ENCODE measurements around the gene TSR1. TPM values are rescaled to one million over a fixed set of nuclear protein-coding genes. Genes with fewer than 3 reads are reported as not detected.

TSR1 gene
- total and polyA plus RNA-seq, 7 donors: 6.7 to 56.3 (median 21.9) TPM

DNA sequence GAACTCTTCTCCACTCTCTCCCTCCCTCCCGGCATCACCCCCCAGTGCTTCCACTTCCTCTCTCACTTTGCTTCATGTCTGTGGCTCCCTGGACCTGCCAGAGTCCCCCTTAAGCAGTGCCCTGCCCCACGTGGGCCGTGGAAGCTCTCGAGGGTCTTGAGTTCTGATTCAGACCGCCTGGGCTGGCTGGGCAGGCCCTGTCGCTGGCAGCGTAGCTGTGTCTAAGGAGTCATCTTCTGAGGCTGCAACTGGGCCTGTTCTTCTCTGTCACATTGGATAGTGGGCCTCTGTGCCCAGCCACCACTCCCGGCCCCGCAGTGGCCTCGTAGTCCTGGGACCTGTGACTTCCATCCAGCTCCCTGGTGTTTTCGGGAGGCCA lies 33.9 kb upstream of the TSR1 start:
- intact Hi-C loops (cut with DNase I): no loop called here
- Histone ChIP-seq H3K36me3 (peaks cover 3 to 47% (median 15%) of the 10 kb centered on the region in 4 donors), H3K4me3 (no peak overlapping the region), H3K4me1 (peaks cover 0 to 34% (median 20%) of the 10 kb centered on the region in 4 donors), H3K27me3 (no peaks in the 10 kb centered on the region), H3K27ac (peak overlapping the region in 2 of 4 donors; percentile 29 to 47), H3K9me3 (no peaks in the 10 kb centered on the region)
- no peak for DNase-seq
- no peak for TF ChIP-seq CTCF (IDR thresholded peaks at IDR 0.05)
- no peak for TF ChIP-seq EP300 (IDR thresholded peaks at IDR 0.05)
- no peak for TF ChIP-seq POLR2AphosphoS5 (IDR thresholded peaks at IDR 0.05)
- TF ChIP-seq POLR2A (IDR thresholded peaks at IDR 0.05): no peak
- 89 to 93% methylated on average over 11 of the region's 11 CpGs for WGBS, 2 donors

DNA sequence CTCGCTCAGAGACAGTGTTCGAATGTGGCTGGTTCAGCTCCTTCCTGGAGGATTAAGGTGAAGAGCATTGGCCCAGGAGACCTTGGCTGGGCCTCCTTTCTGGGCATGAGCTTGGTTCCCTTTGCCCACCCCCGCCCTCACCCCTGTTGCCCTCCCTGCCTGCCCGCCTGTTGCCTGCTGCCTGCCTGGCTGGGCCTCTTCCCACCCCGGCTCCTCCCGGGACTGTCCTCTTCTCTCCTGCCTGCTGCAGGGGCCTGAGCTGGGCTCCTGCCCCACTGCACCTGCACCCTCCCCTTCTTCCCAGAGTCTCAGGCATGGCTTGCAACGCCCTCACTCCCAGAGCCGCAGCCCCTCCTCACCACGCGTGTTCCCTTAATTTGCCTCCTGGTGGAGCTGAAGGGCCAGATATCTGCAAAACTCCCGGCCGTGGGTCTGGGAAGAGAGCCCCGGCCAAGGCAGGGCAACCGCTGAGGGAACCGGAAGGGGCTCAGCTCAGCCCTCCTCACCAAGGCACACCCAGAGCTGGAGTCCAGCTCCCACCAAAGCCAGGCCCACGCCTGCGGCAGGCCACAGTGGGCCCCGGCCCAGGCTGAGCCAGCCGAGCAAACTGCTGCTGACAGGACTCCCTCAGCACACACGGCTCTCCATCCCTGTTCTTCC lies 33.4 kb upstream of the TSR1 start:
- Histone ChIP-seq H3K27me3 (no peaks in the 10 kb centered on the region), H3K4me1 (peaks cover 0 to 34% (median 20%) of the 10 kb centered on the region in 4 donors), H3K36me3 (peaks cover 3 to 47% (median 16%) of the 10 kb centered on the region in 4 donors), H3K4me3 (no peak overlapping the region), H3K27ac (peak overlapping the region in 3 of 4 donors; percentile 29 to 61 (median 47)), H3K9me3 (no peaks in the 10 kb centered on the region)
- no peak for TF ChIP-seq CTCF (IDR thresholded peaks at IDR 0.05)
- TF ChIP-seq POLR2AphosphoS5 (IDR thresholded peaks at IDR 0.05): no peak
- no peak for TF ChIP-seq EP300 (IDR thresholded peaks at IDR 0.05)
- no peak for TF ChIP-seq POLR2A (IDR thresholded peaks at IDR 0.05)
- DNase-seq: no peak
- WGBS, 2 donors: 84 to 85% methylated on average over 20 of the region's 20 CpGs
- intact Hi-C loops (cut with DNase I): loop anchor here (10.0 kb wide), 1 partner anchor 45 kb away; no protein-coding TSS in a partner anchor

DNA sequence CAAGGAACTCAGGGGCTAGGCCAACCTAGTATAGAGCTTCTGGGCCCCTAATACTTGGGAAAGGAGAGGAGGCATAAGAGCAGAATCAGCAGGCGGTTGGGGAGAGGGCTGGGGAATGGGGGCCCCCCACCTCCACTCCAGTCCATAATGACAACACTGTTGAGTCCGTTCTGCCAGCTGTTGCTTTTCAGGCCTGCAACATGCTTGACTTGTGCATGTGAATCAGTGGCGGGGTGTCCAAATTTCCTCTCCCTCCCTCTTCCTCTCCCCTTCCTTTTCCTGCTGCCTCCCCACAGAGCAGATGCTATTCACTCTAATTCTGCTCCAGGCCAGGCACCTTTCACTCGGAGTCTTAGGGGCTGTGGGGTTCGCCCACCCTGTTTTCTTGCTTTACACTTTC lies 32.8 kb upstream of the TSR1 start:
- Histone ChIP-seq H3K4me3 (no peak overlapping the region), H3K27ac (peak overlapping the region; percentile 27 to 61 (median 38)), H3K9me3 (no peaks in the 10 kb centered on the region), H3K4me1 (peaks cover 0 to 36% (median 26%) of the 10 kb centered on the region in 4 donors), H3K36me3 (peaks cover 3 to 46% (median 16%) of the 10 kb centered on the region in 4 donors), H3K27me3 (no peaks in the 10 kb centered on the region)
- 80 to 81% methylated on average over 5 of the region's 5 CpGs for WGBS, 2 donors
- TF ChIP-seq POLR2AphosphoS5 (IDR thresholded peaks at IDR 0.05) (no peak), EP300 (IDR thresholded peaks at IDR 0.05) (no peak), CTCF (IDR thresholded peaks at IDR 0.05) (no peak), POLR2A (IDR thresholded peaks at IDR 0.05) (no peak)
- no peak for DNase-seq
- intact Hi-C loops (cut with DNase I): loop anchor here (10.0 kb wide), 1 partner anchor 46 kb away; no protein-coding TSS in a partner anchor

- Histone ChIP-seq H3K4me3 (no peak overlapping the region), H3K9me3 (no peaks in the 10 kb centered on the region), H3K27me3 (no peaks in the 10 kb centered on the region), H3K4me1 (peaks cover 0 to 41% (median 33%) of the 10 kb centered on the region in 4 donors), H3K36me3 (peaks cover 3 to 47% (median 14%) of the 10 kb centered on the region in 4 donors), H3K27ac (peak overlapping the region in 3 of 4 donors; percentile 27 to 61 (median 47))
- 62 to 80% methylated on average over 8 of the region's 8 CpGs for WGBS, 2 donors
- TF ChIP-seq EP300 (IDR thresholded peaks at IDR 0.05) (no peak), CTCF (IDR thresholded peaks at IDR 0.05) (no peak)
- no peak for DNase-seq
- intact Hi-C loops (cut with DNase I): loop anchor here (10.0 kb wide), 1 partner anchor 46 kb away; no protein-coding TSS in a partner anchor
Measured at GRCh38 chr17:2368359-2368758, 32.1 kb upstream of the TSR1 start.

Data from sigmoid colon (tissue), 7 donors.